ENCODE results near the gene MS4A3. TPM values are rescaled to one million over a fixed set of nuclear protein-coding genes. Genes with fewer than 3 reads are reported as not detected.
"Not testable (repeated sequence)": the region's sequence is repeated elsewhere in the genome, so short reads cannot be mapped to it uniquely, and the experiment has no call there.

MS4A3 gene
- total and polyA plus RNA-seq, 10 of the 15 experiments (the other 5 are each of a cell fraction or from before 2014, with no cell fraction given), result 0.13 TPM; not detected in 9

- no peak for TF ChIP-seq SKIL (IDR thresholded peaks at IDR 0.05; ENCODE audit: low read depth, poor library complexity, severe bottlenecking)
These were observed 38.4 kb upstream of the MS4A3 start (continued) for GRCh38 chr11:60018058-60018457.

- POLR2A ChIA-PET; FAIRE-seq; CTCF ChIA-PET; H3K4me1 ChIP-seq (ENCODE audit: control insufficient read depth, insufficient read depth, low read length); H3K27ac ChIP-seq (ENCODE audit: control insufficient read depth, insufficient read depth); H3K36me3 ChIP-seq (ENCODE audit: control insufficient read depth in 2 of 2, insufficient read depth in 2 of 2, low read length in 1 of 2); H4K20me1 ChIP-seq (ENCODE audit: control insufficient read depth, insufficient read depth); H3K27me3 ChIP-seq (replicated peaks in 1 of 2; ENCODE audit: control insufficient read depth in 2 of 2, insufficient read depth in 2 of 2, low read length in 1 of 2); H3K4me3 ChIP-seq; ATAC-seq; H3K4me2 ChIP-seq (ENCODE audit: control insufficient read depth, insufficient read depth); intact Hi-C loops (cut with micrococcal nuclease; ENCODE audit: unreplicated experiment); DNase-seq (ENCODE audit: low read depth, low spot score); H3K79me2 ChIP-seq (ENCODE audit: control insufficient read depth, insufficient read depth, low read length); H3K9me3 ChIP-seq (replicated peaks; ENCODE audit: control insufficient read depth, insufficient read depth, low read length); H3K9ac ChIP-seq (ENCODE audit: control insufficient read depth, insufficient read depth, low read length); in situ Hi-C loops (cut with MboI); H2AFZ ChIP-seq (ENCODE audit: control insufficient read depth, low read depth, low read length); BruUV-seq (replicated peaks): not testable (repeated sequence)
- 53% methylated on average over 17 of the region's 27 CpGs for WGBS (ENCODE audit: insufficient coverage, insufficient replicate concordance, low lambda C conversion rate, missing lambda C conversion rate)
- ChIA-PET SMC1A (ENCODE audit: uncharacterized antibody, unreplicated experiment) (interaction anchor here (0.7 kb wide), 2 partner anchors 231 to 604 kb away, joined by 3 read pairs; no protein-coding TSS in a partner anchor), RAD21 (ENCODE audit: unreplicated experiment) (interaction anchor here (1.2 kb wide), 1 partner anchor 231 kb away, joined by 4 read pairs; no protein-coding TSS in a partner anchor)
These were observed 36.1 kb upstream of the MS4A3 start for GRCh38 chr11:60020376-60020775.

GRCh38 chr11:60029015-60029632, 27.3 kb upstream of the MS4A3 start:
- in situ Hi-C loops (cut with MboI), result no loop called here
- no peak for ATAC-seq
- intact Hi-C loops (cut with micrococcal nuclease; ENCODE audit: unreplicated experiment), result no loop called here
- ChIA-PET SMC1A (ENCODE audit: uncharacterized antibody, unreplicated experiment) (no interaction called here), CTCF (interaction anchor here (1.3 kb wide), 1 partner anchor 222 kb away, joined by 5 read pairs; no protein-coding TSS in a partner anchor), RAD21 (ENCODE audit: unreplicated experiment) (no interaction called here), POLR2A (no interaction called here)
- FAIRE-seq, result no peak
- Histone ChIP-seq H3K4me2 (ENCODE audit: control insufficient read depth, insufficient read depth) (no peak overlapping the region), H3K27me3 (replicated peaks in 1 of 2; ENCODE audit: control insufficient read depth in 2 of 2, insufficient read depth in 2 of 2, low read length in 1 of 2) (no peaks in the 10 kb centered on the region), H3K36me3 (ENCODE audit: control insufficient read depth in 2 of 2, insufficient read depth in 2 of 2, low read length in 1 of 2) (no peaks in the 10 kb centered on the region), H3K9ac (ENCODE audit: control insufficient read depth, insufficient read depth, low read length) (no peak overlapping the region), H3K4me3 (no peak overlapping the region), H3K79me2 (ENCODE audit: control insufficient read depth, insufficient read depth, low read length) (no peaks in the 10 kb centered on the region), H4K20me1 (ENCODE audit: control insufficient read depth, insufficient read depth) (no peaks in the 10 kb centered on the region), H3K4me1 (ENCODE audit: control insufficient read depth, insufficient read depth, low read length) (no peaks in the 10 kb centered on the region), H3K27ac (ENCODE audit: control insufficient read depth, insufficient read depth) (no peak overlapping the region), H2AFZ (ENCODE audit: control insufficient read depth, low read depth, low read length) (no peak overlapping the region), H3K9me3 (replicated peaks; ENCODE audit: control insufficient read depth, insufficient read depth, low read length) (no peaks in the 10 kb centered on the region)
- 3% methylated on average over 3 of the region's 3 CpGs for WGBS (ENCODE audit: insufficient coverage, insufficient replicate concordance, low lambda C conversion rate, missing lambda C conversion rate)
- no TSS peak for BruUV-seq (replicated peaks)
- no peak for DNase-seq (ENCODE audit: low read depth, low spot score)
- no peak for TF ChIP-seq SP1 (IDR thresholded peaks at IDR 0.05; ENCODE audit: low read depth, low read length)
- no peak for TF ChIP-seq HSF1 (IDR thresholded peaks at IDR 0.05; ENCODE audit: low read depth, low read length)
- no peak for TF ChIP-seq KDM1A (IDR thresholded peaks at IDR 0.05; ENCODE audit: borderline replicate concordance)
- no peak for TF ChIP-seq ZSCAN29 (IDR thresholded peaks at IDR 0.05)
- TF ChIP-seq NR2F1 (conservative IDR thresholded peaks at IDR 0.05), result no peak
- no peak for TF ChIP-seq ZNF217 (IDR thresholded peaks at IDR 0.05)
- TF ChIP-seq ZZZ3 (IDR thresholded peaks at IDR 0.05; ENCODE audit: control insufficient read depth, insufficient read length, low read depth), result no peak
- no peak for TF ChIP-seq CHD1 (IDR thresholded peaks at IDR 0.05; ENCODE audit: low read depth, low read length)
- no peak for TF ChIP-seq SREBF2 (IDR thresholded peaks at IDR 0.05; ENCODE audit: low read length)
- TF ChIP-seq BRCA1 (IDR thresholded peaks at IDR 0.05; ENCODE audit: low read depth, low read length), result no peak
- TF ChIP-seq POLR2AphosphoS5 (IDR thresholded peaks at IDR 0.05; ENCODE audit: low read length), result no peak
- no peak for TF ChIP-seq HCFC1 (IDR thresholded peaks at IDR 0.05; ENCODE audit: low read length)
- TF ChIP-seq RAD21 (IDR thresholded peaks at IDR 0.05; ENCODE audit: insufficient read depth, low read depth, low read length), result no peak

All from GM12878 (cell line).